Activated CD4-positive, alpha-beta T cell treated with anti-CD3 and anti-CD28 coated beads, Interleukin-2, amount 10 ng/mL, durations not matched to agents 7 days and 5 days (primary cell): ENCODE data around the gene NLRP11. TPM values are rescaled to one million over a fixed set of nuclear protein-coding genes. Genes with fewer than 3 reads are reported as not detected.
"Not testable (repeated sequence)": the region's sequence is repeated elsewhere in the genome, so short reads cannot be mapped to it uniquely, and the experiment has no call there.

Experiments
- CTCF ChIA-PET: fragments of 350-600 bp; sonication (Branson Sonifier 250); formaldehyde crosslinking; loops from one replicate; lab custom pipeline; 2021; ENCODE audit warnings: antibody characterized with exemption; lab: Charles Lee
- POLR2A ChIA-PET: fragments of 350-600 bp; sonication (Branson Sonifier 250); formaldehyde crosslinking; loops from one replicate; lab custom pipeline; 2021; ENCODE audit warnings: antibody characterized with exemption; lab: Charles Lee
- DNase-seq: peaks from one replicate; pipeline ENCODE4 v3.0.0-alpha.2; 2020
- H3K27ac Mint-ChIP-seq: one replicate; pipeline ENCODE4 v1.8.0; 2021; ENCODE audit warnings: mild to moderate bottlenecking, moderate library complexity, mixed read lengths
- H3K27me3 Mint-ChIP-seq: one replicate; pipeline ENCODE4 v1.8.0; 2021; ENCODE audit warnings: mixed read lengths
- H3K36me3 Mint-ChIP-seq: one replicate; pipeline ENCODE4 v1.8.0; 2021; ENCODE audit warnings: low read depth, mixed read lengths
- H3K4me1 Mint-ChIP-seq: one replicate; pipeline ENCODE4 v1.8.0; 2021; ENCODE audit warnings: mixed read lengths
- H3K4me3 Mint-ChIP-seq: one replicate; pipeline ENCODE4 v1.8.0; 2021; ENCODE audit warnings: mild to moderate bottlenecking, moderate library complexity, mixed read lengths
- H3K9me3 Mint-ChIP-seq: one replicate; pipeline ENCODE4 v1.8.0; 2021; ENCODE audit warnings: mixed read lengths
- total RNA-seq, 2 experiments: library from RNA; stranded (reverse); gene quantifications; one replicate each; pipeline ENCODE4 v1.2.3, GENCODE V29; 2021

NLRP11 gene
- total RNA-seq, 2 experiments from 2014 or later, result not detected

- Mint-ChIP-seq H3K9me3 (peaks cover 8% of the 10 kb centered on the region), H3K27ac (no peak overlapping the region), H3K36me3 (no peaks in the 10 kb centered on the region), H3K4me1 (no peaks in the 10 kb centered on the region), H3K4me3 (no peak overlapping the region), H3K27me3 (no peaks in the 10 kb centered on the region)
- CTCF ChIA-PET, result no interaction called here
- DNase-seq, result no peak
- POLR2A ChIA-PET, result no interaction called here
Measured at GRCh38 chr19:55830656-55831055, 1.1 kb downstream of the NLRP11 start.

GRCh38 chr19:55820037-55820436 lies 11.8 kb downstream of the NLRP11 start:
- ChIA-PET POLR2A (no interaction called here), CTCF (no interaction called here)
- Mint-ChIP-seq H3K9me3 (peaks cover 10% of the 10 kb centered on the region), H3K4me3 (no peak overlapping the region), H3K27me3 (no peaks in the 10 kb centered on the region), H3K4me1 (no peaks in the 10 kb centered on the region), H3K36me3 (no peaks in the 10 kb centered on the region), H3K27ac (no peak overlapping the region)
- no peak for DNase-seq

DNA sequence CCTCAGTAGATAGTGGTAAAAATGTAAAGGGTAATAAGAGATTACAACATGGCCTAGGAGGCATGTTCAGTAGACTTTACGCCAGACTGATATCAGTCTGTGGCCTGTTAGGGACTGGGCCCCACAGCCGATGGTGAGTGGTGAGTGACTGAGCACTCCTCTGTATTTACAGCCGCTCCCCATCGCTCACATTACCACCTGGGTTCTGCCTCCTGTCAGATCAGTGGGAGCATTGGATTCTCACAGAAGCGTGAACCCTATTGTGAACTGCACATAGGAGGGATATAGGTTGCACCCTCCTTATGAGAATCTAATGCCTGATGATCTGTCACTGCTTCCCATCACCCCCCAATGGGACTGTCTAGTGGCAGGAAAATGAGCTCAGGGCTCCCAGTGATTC lies 17.9 kb downstream of the NLRP11 start:
- Mint-ChIP-seq H3K4me1 (peaks cover 3% of the 10 kb centered on the region), H3K36me3 (no peaks in the 10 kb centered on the region), H3K4me3 (no peak overlapping the region), H3K27ac (no peak overlapping the region), H3K27me3 (no peaks in the 10 kb centered on the region), H3K9me3 (peaks cover 1% of the 10 kb centered on the region)
- CTCF ChIA-PET, result no interaction called here
- POLR2A ChIA-PET, result no interaction called here
- DNase-seq, result no peak

DNA sequence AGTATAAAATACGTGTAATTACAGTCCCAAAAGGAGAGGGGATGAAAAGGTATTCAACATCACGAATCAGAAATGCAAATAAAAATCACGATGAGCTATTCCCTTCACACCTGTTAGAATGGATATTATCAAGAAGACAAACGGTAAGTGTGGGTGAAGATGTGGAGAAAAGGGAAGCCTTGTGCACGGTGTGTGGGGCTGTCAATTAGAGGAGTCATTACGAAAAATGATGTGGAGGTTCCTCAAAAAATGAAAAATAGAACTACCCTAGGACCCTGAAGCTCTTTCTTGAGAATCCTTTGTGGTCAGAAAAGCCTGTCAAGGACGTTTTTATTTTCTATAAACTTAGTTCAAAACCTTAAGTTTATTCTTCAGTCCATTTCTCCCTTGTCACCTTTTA lies 19.4 kb downstream of the NLRP11 start:
- POLR2A ChIA-PET, result no interaction called here
- no peaks in the 10 kb centered on the region for H3K27me3 Mint-ChIP-seq
- CTCF ChIA-PET, result no interaction called here

GRCh38 chr19:55811340-55811739 lies 20.5 kb downstream of the NLRP11 start:
- CTCF ChIA-PET, result no interaction called here
- H3K4me3 Mint-ChIP-seq, result no peak overlapping the region

More for the DNA sequence above, 19.4 kb downstream of the NLRP11 start:
- Mint-ChIP-seq H3K9me3 (peaks cover 4% of the 10 kb centered on the region), H3K4me1 (peaks cover 3% of the 10 kb centered on the region), H3K4me3 (no peak overlapping the region), H3K36me3 (no peaks in the 10 kb centered on the region), H3K27ac (no peak overlapping the region)
- DNase-seq, result no peak

DNA sequence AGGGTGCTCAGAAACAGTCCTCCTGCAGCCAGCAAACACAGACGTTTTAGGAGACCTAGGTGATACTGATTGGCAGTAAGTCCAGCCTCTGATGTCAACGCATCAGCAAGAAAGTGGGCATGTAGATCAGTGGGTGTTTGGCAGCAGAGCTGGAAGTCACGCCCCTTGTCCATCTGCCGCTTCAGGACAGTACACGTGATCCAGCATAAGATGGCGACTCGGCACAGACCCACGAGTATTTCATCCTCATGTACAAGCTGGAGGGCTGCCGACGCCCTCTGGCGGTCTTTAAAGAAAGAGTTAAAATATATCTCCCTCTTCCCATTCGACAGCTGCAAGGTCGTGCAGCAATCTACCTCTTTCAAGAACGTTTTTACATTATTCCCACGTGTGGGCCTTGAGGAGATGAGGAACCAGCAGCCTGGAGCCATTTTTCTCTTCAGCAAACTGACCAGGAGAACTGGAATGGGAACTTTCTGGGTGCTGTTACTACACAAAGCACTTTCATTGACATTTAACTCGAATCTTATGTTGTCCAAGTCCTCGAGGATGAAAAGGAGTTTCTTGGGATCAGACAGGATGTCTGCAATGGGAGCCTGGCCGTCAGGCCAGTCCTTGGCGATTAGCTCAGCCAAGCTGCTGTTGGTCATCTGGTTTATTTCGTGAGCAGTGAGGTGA lies 22.3 kb downstream of the NLRP11 start:
- H3K27me3 Mint-ChIP-seq, result no peaks in the 10 kb centered on the region
- H3K9me3 Mint-ChIP-seq, result peaks cover 19% of the 10 kb centered on the region
- H3K27ac Mint-ChIP-seq, result no peak overlapping the region
- peaks cover 3% of the 10 kb centered on the region for H3K4me1 Mint-ChIP-seq
- no peak overlapping the region for H3K4me3 Mint-ChIP-seq
- ChIA-PET CTCF (interaction anchor here (1.4 to 1.5 kb wide), 2 partner anchors 11 to 177 kb away, joined by 3 to 5 read pairs; no protein-coding TSS in a partner anchor), POLR2A (no interaction called here)
- no peaks in the 10 kb centered on the region for H3K36me3 Mint-ChIP-seq
- peak; percentile 14 for DNase-seq

More at GRCh38 chr19:55811340-55811739, 20.5 kb downstream of the NLRP11 start:
- no peak for DNase-seq
- peaks cover 11% of the 10 kb centered on the region for H3K9me3 Mint-ChIP-seq
- no peaks in the 10 kb centered on the region for H3K36me3 Mint-ChIP-seq
- H3K27ac Mint-ChIP-seq, result no peak overlapping the region
- no peaks in the 10 kb centered on the region for H3K27me3 Mint-ChIP-seq
- POLR2A ChIA-PET, result no interaction called here
- H3K4me1 Mint-ChIP-seq, result peaks cover 3% of the 10 kb centered on the region

DNA sequence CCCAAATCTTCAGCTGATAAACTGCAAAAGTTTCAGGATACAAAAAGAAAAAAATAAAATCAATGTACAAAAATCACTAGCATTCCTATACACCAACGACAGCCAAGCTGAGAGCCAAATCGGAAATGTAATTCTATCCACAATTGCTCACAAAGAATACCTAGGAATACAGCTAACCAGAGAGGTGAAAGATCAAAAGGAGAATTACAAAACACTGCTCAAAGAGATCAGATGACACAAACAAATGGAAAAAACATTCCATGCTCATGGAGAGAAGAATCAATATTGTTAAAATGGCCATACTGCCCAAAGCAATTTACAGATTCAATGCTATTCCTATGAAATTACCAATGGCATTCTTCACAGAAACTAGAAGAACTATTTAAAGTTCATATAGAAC lies 29.5 kb downstream of the NLRP11 start:
- no peak for DNase-seq
- Mint-ChIP-seq H3K27ac (no peak overlapping the region), H3K4me1 (no peaks in the 10 kb centered on the region), H3K4me3 (no peak overlapping the region), H3K9me3 (peaks cover 23% of the 10 kb centered on the region), H3K27me3 (no peaks in the 10 kb centered on the region), H3K36me3 (no peaks in the 10 kb centered on the region)
- CTCF ChIA-PET, result no interaction called here
- POLR2A ChIA-PET, result no interaction called here

GRCh38 chr19:55801416-55801815 lies 30.4 kb downstream of the NLRP11 start:
- Mint-ChIP-seq H3K36me3 (no peaks in the 10 kb centered on the region), H3K4me1 (no peaks in the 10 kb centered on the region), H3K27ac (no peak overlapping the region), H3K4me3 (no peak overlapping the region), H3K9me3 (peaks cover 17% of the 10 kb centered on the region), H3K27me3 (no peaks in the 10 kb centered on the region)
- POLR2A ChIA-PET, result no interaction called here
- CTCF ChIA-PET, result no interaction called here
- no peak for DNase-seq

GRCh38 chr19:55795021-55795420 lies 36.8 kb downstream of the NLRP11 start:
- Mint-ChIP-seq H3K4me1 (no peaks in the 10 kb centered on the region), H3K36me3 (no peaks in the 10 kb centered on the region), H3K27ac (no peak overlapping the region), H3K27me3 (no peaks in the 10 kb centered on the region), H3K9me3 (peaks cover 6% of the 10 kb centered on the region), H3K4me3 (no peak overlapping the region)
- no peak for DNase-seq
- CTCF ChIA-PET, result no interaction called here
- POLR2A ChIA-PET, result no interaction called here

DNA sequence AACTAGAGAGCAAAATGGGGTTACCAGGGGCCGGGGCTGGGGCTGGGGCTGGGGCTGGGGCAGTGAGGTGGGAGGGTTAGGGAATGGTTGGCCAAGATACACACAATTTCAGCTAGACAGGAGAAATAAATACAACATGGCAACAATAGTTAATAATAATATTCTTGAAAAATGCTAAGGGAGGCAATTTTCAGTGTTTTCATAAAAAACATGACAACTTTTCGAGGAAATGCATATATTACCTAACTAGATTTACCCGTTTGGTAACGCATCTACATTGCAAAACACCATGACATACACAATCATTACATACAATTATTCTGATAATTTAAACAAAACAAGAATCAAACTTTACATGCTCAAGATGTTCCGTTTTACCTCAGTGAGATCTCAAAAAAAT lies 50.7 kb downstream of the NLRP11 start:
- H3K36me3 Mint-ChIP-seq, result no peaks in the 10 kb centered on the region
- ChIA-PET CTCF (no interaction called here), POLR2A (no interaction called here)
- no peaks in the 10 kb centered on the region for H3K9me3 Mint-ChIP-seq
- H3K4me1 Mint-ChIP-seq, result no peaks in the 10 kb centered on the region
- no peak overlapping the region for H3K4me3 Mint-ChIP-seq
- no peaks in the 10 kb centered on the region for H3K27me3 Mint-ChIP-seq
- no peak overlapping the region for H3K27ac Mint-ChIP-seq
- no peak for DNase-seq

GRCh38 chr19:55778331-55778730 lies 53.5 kb downstream of the NLRP11 start:
- no peak for DNase-seq
- no peaks in the 10 kb centered on the region for H3K9me3 Mint-ChIP-seq
- H3K36me3 Mint-ChIP-seq, result no peaks in the 10 kb centered on the region
- no peaks in the 10 kb centered on the region for H3K4me1 Mint-ChIP-seq
- H3K27me3 Mint-ChIP-seq, result no peaks in the 10 kb centered on the region
- ChIA-PET POLR2A (no interaction called here), CTCF (no interaction called here)
- H3K27ac Mint-ChIP-seq, result no peak overlapping the region
- no peak overlapping the region for H3K4me3 Mint-ChIP-seq

DNA sequence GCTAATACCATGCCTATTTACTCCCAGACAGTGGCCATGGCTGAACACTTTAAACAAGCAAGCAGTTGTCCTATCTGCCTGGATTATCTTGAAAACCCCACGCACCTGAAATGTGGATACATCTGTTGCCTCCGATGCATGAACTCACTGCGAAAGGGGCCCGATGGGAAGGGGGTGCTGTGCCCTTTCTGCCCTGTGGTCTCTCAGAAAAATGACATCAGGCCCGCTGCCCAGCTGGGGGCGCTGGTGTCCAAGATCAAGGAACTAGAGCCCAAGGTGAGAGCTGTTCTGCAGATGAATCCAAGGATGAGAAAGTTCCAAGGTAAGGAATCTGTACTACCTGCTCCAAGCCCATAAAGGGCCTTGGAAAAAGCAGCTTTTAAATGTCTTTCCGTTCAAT lies 54.3 kb downstream of the NLRP11 start:
- CTCF ChIA-PET, result no interaction called here

GRCh38 chr19:55769632-55770031 lies 62.2 kb downstream of the NLRP11 start:
- H3K36me3 Mint-ChIP-seq, H3K4me1 Mint-ChIP-seq, H3K27ac Mint-ChIP-seq, H3K4me3 Mint-ChIP-seq, H3K27me3 Mint-ChIP-seq, POLR2A ChIA-PET, H3K9me3 Mint-ChIP-seq, CTCF ChIA-PET, DNase-seq: not testable (repeated sequence)

More for the DNA sequence above, 54.3 kb downstream of the NLRP11 start:
- Mint-ChIP-seq H3K27ac (no peak overlapping the region), H3K4me1 (no peaks in the 10 kb centered on the region), H3K36me3 (no peaks in the 10 kb centered on the region), H3K9me3 (no peaks in the 10 kb centered on the region), H3K4me3 (no peak overlapping the region), H3K27me3 (no peaks in the 10 kb centered on the region)
- DNase-seq, result no peak
- POLR2A ChIA-PET, result no interaction called here

GRCh38 chr19:55768818-55769217 lies 63.0 kb downstream of the NLRP11 start, which contains the start of gene RFPL4AL1:
RFPL4AL1 (plus strand) TSS chr19:55769118; CDS start chr19:55771805, 2,687 bp downstream.
- H3K9me3 Mint-ChIP-seq, CTCF ChIA-PET, H3K27me3 Mint-ChIP-seq, H3K4me3 Mint-ChIP-seq, H3K4me1 Mint-ChIP-seq, H3K27ac Mint-ChIP-seq, POLR2A ChIA-PET, H3K36me3 Mint-ChIP-seq, DNase-seq: not testable (repeated sequence)
